HepG2 (cell line): ENCODE data around the gene SMYD1. TPM values are rescaled to one million over a fixed set of nuclear protein-coding genes. Genes with fewer than 3 reads are reported as not detected.
A peak's percentile ranks its signal among the peaks of the same experiment; 100 is the strongest.

ENCODE experiments used
- CCAR2 ChIP-seq: fragments of 200-400 bp; formaldehyde crosslinking; optimal IDR thresholded peaks from 2 replicates; pipeline ENCODE3; 2018; ENCODE audit warnings: low read depth, mild to moderate bottlenecking, low read length, moderate library complexity
- CHCHD3 ChIP-seq: sonication (generic); formaldehyde crosslinking; IDR thresholded peaks from 2 replicates; pipeline ENCODE4 v1.8.0; 2022; ENCODE audit warnings: mild to moderate bottlenecking, missing genetic modification reagents, moderate library complexity
- KMT2A ChIP-seq: sonication (generic); formaldehyde crosslinking; IDR thresholded peaks from 2 replicates; pipeline ENCODE4 v1.4.0; 2020; ENCODE audit warnings: missing genetic modification reagents
- MTF2 ChIP-seq: sonication (generic); formaldehyde crosslinking; IDR thresholded peaks from 2 replicates; pipeline ENCODE4 v1.5.0; 2020; ENCODE audit warnings: missing genetic modification reagents, borderline replicate concordance
- ZNF552 ChIP-seq: sonication (generic); formaldehyde crosslinking; IDR thresholded peaks from 2 replicates; pipeline ENCODE4 v1.9.0; 2022; ENCODE audit warnings: missing genetic modification reagents, mild to moderate bottlenecking, borderline replicate concordance
- ZNF607 ChIP-seq: sonication (generic); formaldehyde crosslinking; IDR thresholded peaks from 2 replicates; pipeline ENCODE4 v1.5.1; 2020; ENCODE audit warnings: missing genetic modification reagents, mild to moderate bottlenecking, borderline replicate concordance
- ZNF709 ChIP-seq: sonication (generic); formaldehyde crosslinking; IDR thresholded peaks from 2 replicates; pipeline ENCODE4 v1.5.0; 2020; ENCODE audit warnings: mild to moderate bottlenecking, missing genetic modification reagents
- polyA plus RNA-seq, 8 experiments: library from polyadenylated mRNA; depleted of rRNA in 3 of 8; stranded (reverse) in 7 of 8; unstranded in 1 of 8; fragments of >200 nt; fragmentation: Illumina TruSeq in 4 of 8; extraction: Trizol in 4 of 8; gene quantifications; 2 replicates each; pipeline versions ENCODE4 v1.2.1 to v1.2.3, GENCODE V29; 2011 to 2016; ENCODE audit warnings: low read depth in 4 of 8, missing spikeins in 1 of 8, mixed read lengths in 1 of 8; ENCODE audit not compliant: insufficient read depth in 1 of 8
- total RNA-seq, 5 experiments: library from RNA; depleted of rRNA; stranded (reverse); fragments of >200 nt; fragmentation: Illumina TruSeq; extraction: Trizol; gene quantifications; 2 replicates each; pipeline ENCODE4 v1.2.3, GENCODE V29; 2016; ENCODE audit warnings: low read depth in 1 of 5
- TF ChIP-seq, protein P1 (sequence below), 2 experiments: fragments of 450-650 bp in 1 of 2; sonication (generic) in 1 of 2; formaldehyde crosslinking in 1 of 2; IDR thresholded peaks; 2 replicates each; pipeline versions ENCODE4 v1.6.1 to v1.8.0; 2016 to 2022; ENCODE audit warnings: antibody characterized with exemption in 1 of 2, mild to moderate bottlenecking in 1 of 2, missing genetic modification reagents in 1 of 2
- TF ChIP-seq, protein P2 (sequence below): sonication (generic); formaldehyde crosslinking; IDR thresholded peaks from 2 replicates; pipeline ENCODE4 v1.8.1; 2022; ENCODE audit warnings: low read depth, mild to moderate bottlenecking, missing genetic modification reagents

The SMYD1 gene
- total and polyA plus RNA-seq, 2 of the 13 experiments (the other 11 are each of a cell fraction or from before 2014, with no cell fraction given), result not detected

DNA sequence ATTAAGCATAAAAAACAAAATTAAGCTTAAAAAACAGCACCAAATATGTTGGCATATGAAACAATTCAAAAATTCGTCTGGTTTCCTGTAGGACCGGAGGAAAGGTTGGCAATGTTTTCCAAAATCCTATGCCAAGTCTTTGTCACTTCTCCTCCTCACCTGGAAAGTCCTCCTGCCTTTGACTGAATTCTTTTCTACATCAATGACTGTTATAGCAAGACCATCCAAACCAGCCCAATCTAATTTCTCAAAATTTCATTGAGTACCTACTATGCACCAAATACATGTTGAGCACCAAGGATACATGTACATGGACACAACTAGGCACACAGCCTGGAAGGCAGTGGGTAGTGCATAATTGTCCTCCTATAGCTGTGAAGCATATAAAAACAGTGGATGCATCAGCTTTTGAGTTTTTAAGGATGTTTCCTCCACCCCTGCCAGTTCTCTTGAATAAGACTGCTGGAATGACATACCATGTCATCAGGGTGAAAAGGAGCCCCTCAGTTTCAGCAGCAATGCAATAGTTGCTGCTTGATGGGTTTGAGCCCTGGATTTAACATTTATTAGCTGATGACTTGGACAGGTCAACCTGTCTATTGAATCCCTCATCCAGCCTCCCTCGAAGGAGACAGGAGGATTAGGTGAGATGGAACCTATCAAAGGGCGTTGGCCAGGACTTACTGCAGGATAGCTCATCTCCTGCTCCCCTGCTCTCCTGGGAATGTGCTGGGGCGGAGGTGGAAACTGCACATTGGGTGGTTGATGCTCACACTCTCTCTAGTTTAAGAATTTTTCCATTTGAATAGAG, 55.7 kb downstream of the SMYD1 start (continued):
- TF ChIP-seq, protein P1, sequence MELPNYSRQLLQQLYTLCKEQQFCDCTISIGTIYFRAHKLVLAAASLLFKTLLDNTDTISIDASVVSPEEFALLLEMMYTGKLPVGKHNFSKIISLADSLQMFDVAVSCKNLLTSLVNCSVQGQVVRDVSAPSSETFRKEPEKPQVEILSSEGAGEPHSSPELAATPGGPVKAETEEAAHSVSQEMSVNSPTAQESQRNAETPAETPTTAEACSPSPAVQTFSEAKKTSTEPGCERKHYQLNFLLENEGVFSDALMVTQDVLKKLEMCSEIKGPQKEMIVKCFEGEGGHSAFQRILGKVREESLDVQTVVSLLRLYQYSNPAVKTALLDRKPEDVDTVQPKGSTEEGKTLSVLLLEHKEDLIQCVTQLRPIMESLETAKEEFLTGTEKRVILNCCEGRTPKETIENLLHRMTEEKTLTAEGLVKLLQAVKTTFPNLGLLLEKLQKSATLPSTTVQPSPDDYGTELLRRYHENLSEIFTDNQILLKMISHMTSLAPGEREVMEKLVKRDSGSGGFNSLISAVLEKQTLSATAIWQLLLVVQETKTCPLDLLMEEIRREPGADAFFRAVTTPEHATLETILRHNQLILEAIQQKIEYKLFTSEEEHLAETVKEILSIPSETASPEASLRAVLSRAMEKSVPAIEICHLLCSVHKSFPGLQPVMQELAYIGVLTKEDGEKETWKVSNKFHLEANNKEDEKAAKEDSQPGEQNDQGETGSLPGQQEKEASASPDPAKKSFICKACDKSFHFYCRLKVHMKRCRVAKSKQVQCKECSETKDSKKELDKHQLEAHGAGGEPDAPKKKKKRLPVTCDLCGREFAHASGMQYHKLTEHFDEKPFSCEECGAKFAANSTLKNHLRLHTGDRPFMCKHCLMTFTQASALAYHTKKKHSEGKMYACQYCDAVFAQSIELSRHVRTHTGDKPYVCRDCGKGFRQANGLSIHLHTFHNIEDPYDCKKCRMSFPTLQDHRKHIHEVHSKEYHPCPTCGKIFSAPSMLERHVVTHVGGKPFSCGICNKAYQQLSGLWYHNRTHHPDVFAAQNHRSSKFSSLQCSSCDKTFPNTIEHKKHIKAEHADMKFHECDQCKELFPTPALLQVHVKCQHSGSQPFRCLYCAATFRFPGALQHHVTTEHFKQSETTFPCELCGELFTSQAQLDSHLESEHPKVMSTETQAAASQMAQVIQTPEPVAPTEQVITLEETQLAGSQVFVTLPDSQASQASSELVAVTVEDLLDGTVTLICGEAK (IDR thresholded peaks at IDR 0.05), result no peak
- TF ChIP-seq, protein P1 (CRISPR knock-in tag; IDR thresholded peaks at IDR 0.05), result no peak
- TF ChIP-seq, protein P2, sequence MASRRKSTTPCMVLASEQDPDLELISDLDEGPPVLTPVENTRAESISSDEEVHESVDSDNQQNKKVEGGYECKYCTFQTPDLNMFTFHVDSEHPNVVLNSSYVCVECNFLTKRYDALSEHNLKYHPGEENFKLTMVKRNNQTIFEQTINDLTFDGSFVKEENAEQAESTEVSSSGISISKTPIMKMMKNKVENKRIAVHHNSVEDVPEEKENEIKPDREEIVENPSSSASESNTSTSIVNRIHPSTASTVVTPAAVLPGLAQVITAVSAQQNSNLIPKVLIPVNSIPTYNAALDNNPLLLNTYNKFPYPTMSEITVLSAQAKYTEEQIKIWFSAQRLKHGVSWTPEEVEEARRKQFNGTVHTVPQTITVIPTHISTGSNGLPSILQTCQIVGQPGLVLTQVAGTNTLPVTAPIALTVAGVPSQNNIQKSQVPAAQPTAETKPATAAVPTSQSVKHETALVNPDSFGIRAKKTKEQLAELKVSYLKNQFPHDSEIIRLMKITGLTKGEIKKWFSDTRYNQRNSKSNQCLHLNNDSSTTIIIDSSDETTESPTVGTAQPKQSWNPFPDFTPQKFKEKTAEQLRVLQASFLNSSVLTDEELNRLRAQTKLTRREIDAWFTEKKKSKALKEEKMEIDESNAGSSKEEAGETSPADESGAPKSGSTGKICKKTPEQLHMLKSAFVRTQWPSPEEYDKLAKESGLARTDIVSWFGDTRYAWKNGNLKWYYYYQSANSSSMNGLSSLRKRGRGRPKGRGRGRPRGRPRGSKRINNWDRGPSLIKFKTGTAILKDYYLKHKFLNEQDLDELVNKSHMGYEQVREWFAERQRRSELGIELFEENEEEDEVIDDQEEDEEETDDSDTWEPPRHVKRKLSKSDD, result no peak
- TF ChIP-seq KMT2A (no peak), ZNF607 (CRISPR knock-in tag) (0 out of 2 replicates have a peak, but pooled peaks have one; percentile 17), ZNF552 (CRISPR knock-in tag) (no peak), ZNF709 (CRISPR knock-in tag) (peak; percentile 28; the same call in 1 of the 2 replicates), MTF2 (CRISPR knock-in tag) (0 out of 2 replicates have a peak, but pooled peaks have one; percentile 58), CHCHD3 (no peak), CCAR2 (no peak)
